HepG2 (cell line): Measurements from ENCODE around the gene KRTDAP. TPM values are rescaled to one million over a fixed set of nuclear protein-coding genes. Genes with fewer than 3 reads are reported as not detected.

ENCODE experiments used
- CC2D1A ChIP-seq: sonication (generic); formaldehyde crosslinking; IDR thresholded peaks from 2 replicates; pipeline ENCODE4 v1.8.1; 2023; ENCODE audit warnings: mild to moderate bottlenecking, missing genetic modification reagents
- GABPA ChIP-seq, 2 experiments: IDR thresholded peaks; 2 replicates each; pipeline ENCODE4 v1.6.1; 2011 to 2016; ENCODE audit warnings: low read depth in 2 of 2, low read length in 1 of 2, missing biosample characterization in 1 of 2, missing genetic modification characterization in 1 of 2
- GABPB1 ChIP-seq: IDR thresholded peaks from 2 replicates; pipeline ENCODE4 v1.6.1; 2016; ENCODE audit warnings: mild to moderate bottlenecking, missing genetic modification reagents, moderate library complexity, missing compliant biosample characterization
- KAT8 ChIP-seq: IDR thresholded peaks from 2 replicates; pipeline ENCODE4 v1.6.1; 2016; ENCODE audit warnings: missing genetic modification reagents, missing compliant biosample characterization
- KDM6A ChIP-seq: IDR thresholded peaks from 2 replicates; pipeline ENCODE4 v1.6.1; 2016; ENCODE audit warnings: low read depth
- MBD4 ChIP-seq: IDR thresholded peaks from 2 replicates; pipeline ENCODE4 v1.6.1; 2012; ENCODE audit warnings: low read length, inconsistent platforms, borderline replicate concordance
- NCOA2 ChIP-seq: sonication (generic); formaldehyde crosslinking; IDR thresholded peaks from 2 replicates; pipeline ENCODE4 v1.8.0; 2022; ENCODE audit warnings: inconsistent platforms
- PAWR ChIP-seq: sonication (generic); formaldehyde crosslinking; IDR thresholded peaks from 2 replicates; pipeline ENCODE4 v1.4.0; 2020; ENCODE audit warnings: missing genetic modification reagents, mild to moderate bottlenecking, borderline replicate concordance
- POGZ ChIP-seq: sonication (generic); formaldehyde crosslinking; IDR thresholded peaks from 2 replicates; pipeline ENCODE4 v1.4.0; 2020; ENCODE audit warnings: mild to moderate bottlenecking, missing genetic modification reagents
- SMAD9 ChIP-seq: sonication (generic); formaldehyde crosslinking; IDR thresholded peaks from 2 replicates; pipeline ENCODE4 v1.5.1; 2020; ENCODE audit warnings: mild to moderate bottlenecking, missing genetic modification reagents
- WIZ ChIP-seq: sonication (generic); formaldehyde crosslinking; IDR thresholded peaks from 2 replicates; pipeline ENCODE4 v1.5.1; 2020; ENCODE audit warnings: mild to moderate bottlenecking, missing genetic modification reagents
- ZMYM4 ChIP-seq: sonication (generic); formaldehyde crosslinking; IDR thresholded peaks from 2 replicates; pipeline ENCODE4 v1.8.1; 2023; ENCODE audit warnings: mild to moderate bottlenecking, missing genetic modification reagents
- ZNF253 ChIP-seq: sonication (generic); formaldehyde crosslinking; IDR thresholded peaks from 2 replicates; pipeline ENCODE4 v1.8.0; 2022; ENCODE audit warnings: mild to moderate bottlenecking, missing genetic modification reagents, borderline replicate concordance
- ZNF33B ChIP-seq: sonication (generic); formaldehyde crosslinking; IDR thresholded peaks from 2 replicates; pipeline ENCODE4 v1.5.1; 2020; ENCODE audit warnings: mild to moderate bottlenecking, missing genetic modification reagents
- ZNF343 ChIP-seq: sonication (generic); formaldehyde crosslinking; IDR thresholded peaks from 2 replicates; pipeline ENCODE4 v1.4.0; 2020; ENCODE audit warnings: mild to moderate bottlenecking, missing genetic modification reagents
- ZNF350 ChIP-seq: sonication (generic); formaldehyde crosslinking; IDR thresholded peaks from 2 replicates; pipeline ENCODE4 v1.4.0; 2020; ENCODE audit warnings: mild to moderate bottlenecking, low read depth, missing genetic modification reagents, borderline replicate concordance
- polyA plus RNA-seq, 8 experiments: library from polyadenylated mRNA; depleted of rRNA in 3 of 8; stranded (reverse) in 7 of 8; unstranded in 1 of 8; fragments of >200 nt; fragmentation: Illumina TruSeq in 4 of 8; extraction: Trizol in 4 of 8; gene quantifications; 2 replicates each; pipeline versions ENCODE4 v1.2.1 to v1.2.3, GENCODE V29; 2011 to 2016; ENCODE audit warnings: low read depth in 4 of 8, missing spikeins in 1 of 8, mixed read lengths in 1 of 8; ENCODE audit not compliant: insufficient read depth in 1 of 8
- total RNA-seq, 5 experiments: library from RNA; depleted of rRNA; stranded (reverse); fragments of >200 nt; fragmentation: Illumina TruSeq; extraction: Trizol; gene quantifications; 2 replicates each; pipeline ENCODE4 v1.2.3, GENCODE V29; 2016; ENCODE audit warnings: low read depth in 1 of 5
- TF ChIP-seq, protein P1 (sequence below): sonication (generic); formaldehyde crosslinking; IDR thresholded peaks from 2 replicates; pipeline ENCODE4 v1.9.0; 2021; ENCODE audit warnings: missing genetic modification reagents, mild to moderate bottlenecking, borderline replicate concordance
- TF ChIP-seq, protein P2 (sequence below): sonication (generic); formaldehyde crosslinking; IDR thresholded peaks from 2 replicates; pipeline ENCODE4 v1.4.0; 2020; ENCODE audit warnings: missing genetic modification reagents
- TF ChIP-seq, protein P3 (sequence below): sonication (generic); formaldehyde crosslinking; IDR thresholded peaks from 2 replicates; pipeline ENCODE4 v1.5.0; 2020; ENCODE audit warnings: mild to moderate bottlenecking, missing genetic modification reagents

Gene KRTDAP
- total and polyA plus RNA-seq, 2 of the 13 experiments (the other 11 are each of a cell fraction or from before 2014, with no cell fraction given): 0.86 to 1.5 TPM

DNA sequence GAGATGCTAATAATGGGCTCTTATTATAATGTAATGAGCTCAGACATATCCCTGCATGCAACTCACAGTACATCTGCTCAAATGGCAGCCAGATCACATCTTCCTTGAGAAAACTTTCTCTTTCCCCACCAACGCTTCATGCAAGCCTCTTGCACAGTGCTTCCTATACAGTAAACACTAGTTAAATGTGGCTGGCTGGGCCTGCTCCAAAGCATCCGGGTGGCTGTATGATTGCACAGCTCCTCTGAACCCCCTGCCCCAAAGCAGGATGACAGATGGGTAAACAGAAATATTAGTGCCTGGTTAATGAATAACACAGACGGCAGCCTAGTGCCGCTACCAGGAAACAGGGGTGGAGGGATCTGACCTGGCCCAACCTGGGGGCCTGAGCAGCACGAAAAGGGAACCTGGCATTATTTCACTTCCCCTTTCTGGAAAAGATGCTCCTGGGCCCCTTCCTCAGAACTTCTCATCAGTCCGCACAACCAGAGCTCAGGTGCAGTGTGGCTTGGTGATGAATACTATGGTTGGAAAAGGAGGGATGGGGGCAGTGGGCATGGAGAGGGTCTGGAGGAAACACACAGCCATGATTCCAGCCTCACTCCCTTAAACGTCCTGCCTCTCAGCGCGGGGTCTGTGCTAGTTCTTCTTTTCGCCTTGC, 31.4 kb downstream of the KRTDAP start (continued):
- no peak for TF ChIP-seq ZNF33B (CRISPR knock-in tag)
- no peak for TF ChIP-seq WIZ
- no peak for TF ChIP-seq PAWR (CRISPR knock-in tag)
- TF ChIP-seq, protein P1, sequence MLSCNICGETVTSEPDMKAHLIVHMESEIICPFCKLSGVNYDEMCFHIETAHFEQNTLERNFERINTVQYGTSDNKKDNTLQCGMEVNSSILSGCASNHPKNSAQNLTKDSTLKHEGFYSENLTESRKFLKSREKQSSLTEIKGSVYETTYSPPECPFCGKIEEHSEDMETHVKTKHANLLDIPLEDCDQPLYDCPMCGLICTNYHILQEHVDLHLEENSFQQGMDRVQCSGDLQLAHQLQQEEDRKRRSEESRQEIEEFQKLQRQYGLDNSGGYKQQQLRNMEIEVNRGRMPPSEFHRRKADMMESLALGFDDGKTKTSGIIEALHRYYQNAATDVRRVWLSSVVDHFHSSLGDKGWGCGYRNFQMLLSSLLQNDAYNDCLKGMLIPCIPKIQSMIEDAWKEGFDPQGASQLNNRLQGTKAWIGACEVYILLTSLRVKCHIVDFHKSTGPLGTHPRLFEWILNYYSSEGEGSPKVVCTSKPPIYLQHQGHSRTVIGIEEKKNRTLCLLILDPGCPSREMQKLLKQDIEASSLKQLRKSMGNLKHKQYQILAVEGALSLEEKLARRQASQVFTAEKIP (CRISPR knock-in tag): no peak
- TF ChIP-seq SMAD9 (CRISPR knock-in tag): no peak
- TF ChIP-seq ZMYM4 (CRISPR knock-in tag): peak; percentile 49; the same call in 1 of the 2 replicates
- TF ChIP-seq MBD4: no peak
- TF ChIP-seq GABPA (IDR thresholded peaks at IDR 0.05; ENCODE audit: low read depth, low read length): no peak
- no peak for TF ChIP-seq GABPA (CRISPR knock-in tag; IDR thresholded peaks at IDR 0.05; ENCODE audit: low read depth)
- TF ChIP-seq KDM6A (CRISPR knock-in tag): peak; percentile 83; the same call in 1 of the 2 replicates
- TF ChIP-seq CC2D1A (CRISPR knock-in tag): no peak
- peak; percentile 69 for TF ChIP-seq ZNF350 (CRISPR knock-in tag)
- TF ChIP-seq ZNF253 (CRISPR knock-in tag): no peak
- peak; percentile 23 for TF ChIP-seq KAT8 (CRISPR knock-in tag)
- TF ChIP-seq, protein P2, sequence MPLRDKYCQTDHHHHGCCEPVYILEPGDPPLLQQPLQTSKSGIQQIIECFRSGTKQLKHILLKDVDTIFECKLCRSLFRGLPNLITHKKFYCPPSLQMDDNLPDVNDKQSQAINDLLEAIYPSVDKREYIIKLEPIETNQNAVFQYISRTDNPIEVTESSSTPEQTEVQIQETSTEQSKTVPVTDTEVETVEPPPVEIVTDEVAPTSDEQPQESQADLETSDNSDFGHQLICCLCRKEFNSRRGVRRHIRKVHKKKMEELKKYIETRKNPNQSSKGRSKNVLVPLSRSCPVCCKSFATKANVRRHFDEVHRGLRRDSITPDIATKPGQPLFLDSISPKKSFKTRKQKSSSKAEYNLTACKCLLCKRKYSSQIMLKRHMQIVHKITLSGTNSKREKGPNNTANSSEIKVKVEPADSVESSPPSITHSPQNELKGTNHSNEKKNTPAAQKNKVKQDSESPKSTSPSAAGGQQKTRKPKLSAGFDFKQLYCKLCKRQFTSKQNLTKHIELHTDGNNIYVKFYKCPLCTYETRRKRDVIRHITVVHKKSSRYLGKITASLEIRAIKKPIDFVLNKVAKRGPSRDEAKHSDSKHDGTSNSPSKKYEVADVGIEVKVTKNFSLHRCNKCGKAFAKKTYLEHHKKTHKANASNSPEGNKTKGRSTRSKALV: no peak
- no peak for TF ChIP-seq GABPB1
- TF ChIP-seq NCOA2 (CRISPR knock-in tag): peak; percentile 73
- TF ChIP-seq, protein P3, sequence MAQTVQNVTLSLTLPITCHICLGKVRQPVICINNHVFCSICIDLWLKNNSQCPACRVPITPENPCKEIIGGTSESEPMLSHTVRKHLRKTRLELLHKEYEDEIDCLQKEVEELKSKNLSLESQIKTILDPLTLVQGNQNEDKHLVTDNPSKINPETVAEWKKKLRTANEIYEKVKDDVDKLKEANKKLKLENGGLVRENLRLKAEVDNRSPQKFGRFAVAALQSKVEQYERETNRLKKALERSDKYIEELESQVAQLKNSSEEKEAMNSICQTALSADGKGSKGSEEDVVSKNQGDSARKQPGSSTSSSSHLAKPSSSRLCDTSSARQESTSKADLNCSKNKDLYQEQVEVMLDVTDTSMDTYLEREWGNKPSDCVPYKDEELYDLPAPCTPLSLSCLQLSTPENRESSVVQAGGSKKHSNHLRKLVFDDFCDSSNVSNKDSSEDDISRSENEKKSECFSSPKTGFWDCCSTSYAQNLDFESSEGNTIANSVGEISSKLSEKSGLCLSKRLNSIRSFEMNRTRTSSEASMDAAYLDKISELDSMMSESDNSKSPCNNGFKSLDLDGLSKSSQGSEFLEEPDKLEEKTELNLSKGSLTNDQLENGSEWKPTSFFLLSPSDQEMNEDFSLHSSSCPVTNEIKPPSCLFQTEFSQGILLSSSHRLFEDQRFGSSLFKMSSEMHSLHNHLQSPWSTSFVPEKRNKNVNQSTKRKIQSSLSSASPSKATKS (CRISPR knock-in tag): no peak
- TF ChIP-seq ZNF343: 0 out of 2 replicates have a peak, but pooled peaks have one; percentile 40
- TF ChIP-seq POGZ: no peak; the same call in 1 of the 2 replicates
